Chondrocyte (in vitro differentiated cells): ENCODE data around the gene MYCBP2. TPM values are rescaled to one million over a fixed set of nuclear protein-coding genes. Genes with fewer than 3 reads are reported as not detected.
"Not testable (repeated sequence)": the region's sequence is repeated elsewhere in the genome, so short reads cannot be mapped to it uniquely, and the experiment has no call there.

Source experiments
- DNase-seq: peaks from one replicate; pipeline ENCODE4 v3.0.0; 2021; ENCODE audit warnings: mixed read lengths, low spot score
- H3K27ac Mint-ChIP-seq: one replicate; pipeline ENCODE4 v1.8.0; 2021; ENCODE audit warnings: mild to moderate bottlenecking, moderate library complexity, mixed read lengths; ENCODE audit not compliant: unreplicated experiment
- H3K27me3 Mint-ChIP-seq: 2 replicates; pipeline ENCODE4 v1.8.0; 2021; ENCODE audit warnings: low read depth, mixed read lengths
- H3K36me3 Mint-ChIP-seq: 2 replicates; pipeline ENCODE4 v1.8.0; 2021; ENCODE audit warnings: low read depth, mixed read lengths
- H3K4me1 Mint-ChIP-seq: 2 replicates; pipeline ENCODE4 v1.8.0; 2021; ENCODE audit warnings: low read depth, mild to moderate bottlenecking, mixed read lengths
- H3K4me3 Mint-ChIP-seq: one replicate; pipeline ENCODE4 v1.8.0; 2021; ENCODE audit warnings: mild to moderate bottlenecking, moderate library complexity, mixed read lengths; ENCODE audit not compliant: unreplicated experiment
- H3K9me3 Mint-ChIP-seq: 2 replicates; pipeline ENCODE4 v1.8.0; 2021; ENCODE audit warnings: low read depth, mixed read lengths
- CTCF ChIP-seq: fragments of 200-600 bp; sonication (generic); IDR thresholded peaks from 2 replicates; pipeline ENCODE4 v1.5.0; 2021; ENCODE audit warnings: antibody characterized with exemption, mild to moderate bottlenecking, moderate library complexity
- total RNA-seq: library from RNA; stranded (reverse); gene quantifications from 3 replicates; pipeline ENCODE4 v1.2.1, GENCODE V29; 2021

Gene MYCBP2
- total RNA-seq, 1 donor from 2014 or later: 59.5 TPM

GRCh38 chr13:77323858-77324257, 3.0 kb downstream of the MYCBP2 start:
- H3K9me3 Mint-ChIP-seq: no peaks in the 10 kb centered on the region
- no peak for DNase-seq
- TF ChIP-seq CTCF: no peak
- peaks cover 61% of the 10 kb centered on the region for H3K4me1 Mint-ChIP-seq
- H3K27me3 Mint-ChIP-seq: no peaks in the 10 kb centered on the region
- H3K27ac Mint-ChIP-seq: no peak overlapping the region
- no peak overlapping the region for H3K4me3 Mint-ChIP-seq
- H3K36me3 Mint-ChIP-seq: no peaks in the 10 kb centered on the region

GRCh38 chr13:77319536-77319935, 7.4 kb downstream of the MYCBP2 start:
- no peak for DNase-seq
- Mint-ChIP-seq H3K27ac (no peak overlapping the region), H3K9me3 (no peaks in the 10 kb centered on the region), H3K4me3 (no peak overlapping the region), H3K4me1 (peaks cover 47% of the 10 kb centered on the region), H3K27me3 (no peaks in the 10 kb centered on the region), H3K36me3 (no peaks in the 10 kb centered on the region)
- no peak for TF ChIP-seq CTCF

GRCh38 chr13:77318741-77319140, 8.2 kb downstream of the MYCBP2 start:
- H3K36me3 Mint-ChIP-seq: no peaks in the 10 kb centered on the region
- no peaks in the 10 kb centered on the region for H3K27me3 Mint-ChIP-seq
- DNase-seq: no peak
- no peaks in the 10 kb centered on the region for H3K9me3 Mint-ChIP-seq
- H3K27ac Mint-ChIP-seq: no peak overlapping the region
- H3K4me1 Mint-ChIP-seq: peaks cover 45% of the 10 kb centered on the region
- H3K4me3 Mint-ChIP-seq: no peak overlapping the region
- TF ChIP-seq CTCF: no peak

- Mint-ChIP-seq H3K27me3 (no peaks in the 10 kb centered on the region), H3K27ac (no peak overlapping the region), H3K36me3 (no peaks in the 10 kb centered on the region), H3K4me3 (no peak overlapping the region), H3K9me3 (no peaks in the 10 kb centered on the region), H3K4me1 (peaks cover 46% of the 10 kb centered on the region)
- no peak for DNase-seq
- TF ChIP-seq CTCF: no peak
Observed at GRCh38 chr13:77316430-77316829, 10.5 kb downstream of the MYCBP2 start.

GRCh38 chr13:77315509-77315908, 11.4 kb downstream of the MYCBP2 start:
- H3K4me3 Mint-ChIP-seq, DNase-seq, H3K27me3 Mint-ChIP-seq, H3K36me3 Mint-ChIP-seq, H3K9me3 Mint-ChIP-seq, H3K27ac Mint-ChIP-seq: not testable (repeated sequence)
- H3K4me1 Mint-ChIP-seq: peaks cover 51% of the 10 kb centered on the region

GRCh38 chr13:77313923-77314322, 13.0 kb downstream of the MYCBP2 start:
- Mint-ChIP-seq H3K4me1 (peaks cover 63% of the 10 kb centered on the region), H3K36me3 (no peaks in the 10 kb centered on the region), H3K4me3 (no peak overlapping the region), H3K27me3 (no peaks in the 10 kb centered on the region), H3K27ac (no peak overlapping the region), H3K9me3 (no peaks in the 10 kb centered on the region)
- TF ChIP-seq CTCF: no peak
- no peak for DNase-seq
